IMR-90 (cell line): Measurements from ENCODE around the gene IL17B.

Experiments used
- BHLHE40 ChIP-seq: fragments of 150-350 bp; IDR thresholded peaks from 2 replicates; pipeline ENCODE4 v1.6.1; 2016; ENCODE audit warnings: mild to moderate bottlenecking, low read depth, low read length
- CEBPB ChIP-seq: IDR thresholded peaks from 2 replicates; pipeline ENCODE4 v1.6.1; 2012; ENCODE audit warnings: low read depth, low read length, improper control_type of control experiment
- CTCF ChIP-seq: conservative IDR thresholded peaks from 2 replicates; pipeline ENCODE4 v1.5.1; 2012; ENCODE audit warnings: mild to moderate bottlenecking, low read depth, low read length, improper control_type of control experiment
- ELK1 ChIP-seq: fragments of 150-350 bp; IDR thresholded peaks from 2 replicates; pipeline ENCODE4 v1.6.1; 2016; ENCODE audit warnings: low read depth, mild to moderate bottlenecking, low read length, moderate library complexity, borderline replicate concordance
- MAFK ChIP-seq: IDR thresholded peaks from 2 replicates; pipeline ENCODE4 v1.6.1; 2012; ENCODE audit warnings: low read depth, low read length, improper control_type of control experiment
- MAZ ChIP-seq: IDR thresholded peaks from 2 replicates; pipeline ENCODE4 v1.6.1; 2012; ENCODE audit warnings: low read depth, mild to moderate bottlenecking, low read length, improper control_type of control experiment, moderate library complexity, borderline replicate concordance
- MXI1 ChIP-seq: IDR thresholded peaks from 2 replicates; pipeline ENCODE4 v1.6.1; 2012; ENCODE audit warnings: low read depth, mild to moderate bottlenecking, low read length, moderate library complexity, borderline replicate concordance
- NFE2L2 ChIP-seq: fragments of 150-350 bp; IDR thresholded peaks from 2 replicates; pipeline ENCODE4 v1.6.1; 2016; ENCODE audit warnings: low read depth, mild to moderate bottlenecking, low read length
- POLR2A ChIP-seq: IDR thresholded peaks from 2 replicates; pipeline ENCODE4 v1.6.1; 2012; ENCODE audit warnings: mild to moderate bottlenecking, low read depth, low read length
- RAD21 ChIP-seq: IDR thresholded peaks from 2 replicates; pipeline ENCODE4 v1.6.1; 2012; ENCODE audit warnings: low read length, improper control_type of control experiment
- RCOR1 ChIP-seq: IDR thresholded peaks from 2 replicates; pipeline ENCODE4 v1.6.1; 2012; ENCODE audit warnings: mild to moderate bottlenecking, low read length, improper control_type of control experiment; ENCODE audit not compliant: insufficient replicate concordance
- RFX5 ChIP-seq: IDR thresholded peaks from 2 replicates; pipeline ENCODE4 v1.8.0; 2012; ENCODE audit warnings: low read depth, mild to moderate bottlenecking, low read length, moderate library complexity
- SMC3 ChIP-seq: fragments of 150-350 bp; IDR thresholded peaks from 2 replicates; pipeline ENCODE4 v1.6.1; 2016; ENCODE audit warnings: low read depth, mild to moderate bottlenecking, antibody characterized with exemption, low read length, moderate library complexity
- USF2 ChIP-seq: fragments of 150-350 bp; IDR thresholded peaks from 2 replicates; pipeline ENCODE4 v1.6.1; 2017; ENCODE audit warnings: mild to moderate bottlenecking, antibody characterized with exemption, low read length, low read depth

GRCh38 chr5:149387982-149388381 lies 8.9 kb upstream of the IL17B start:
- TF ChIP-seq CTCF (no peak), MAFK (0 out of 2 replicates have a peak, but pooled peaks have one; percentile 37), RAD21 (no peak), CEBPB (no peak), USF2 (peak; percentile 5; the same call in 1 of the 2 replicates), POLR2A (no peak), MAZ (no peak), BHLHE40 (no peak), RFX5 (no peak), NFE2L2 (no peak), ELK1 (no peak), MXI1 (no peak), RCOR1 (no peak), SMC3 (no peak)
